HG03064 (cell line): ENCODE results near the gene TAF11L8.
"Not testable (repeated sequence)": the region's sequence is repeated elsewhere in the genome, so short reads cannot be mapped to it uniquely, and the experiment has no call there.

Experiments used
- ATAC-seq: cut with Tn5 transposase; IDR thresholded peaks from one replicate; pipeline ENCODE4 v1.9.1; 2021; ENCODE audit warnings: low read depth; ENCODE audit not compliant: unreplicated experiment

TAF11L8 gene

GRCh38 chr5:17590860-17591259, at the start of gene TAF11L8:
TAF11L8 (minus strand) TSS chr5:17590960.
- not testable (repeated sequence) for ATAC-seq

GRCh38 chr5:17634160-17634559, 43.4 kb upstream of the TAF11L8 start, which contains the start of gene TAF11L14:
TAF11L14 (plus strand) TSS chr5:17634460.
- no peak for ATAC-seq

- ATAC-seq = not testable (repeated sequence)
Observed at GRCh38 chr5:17631788-17632187, 41.0 kb upstream of the TAF11L8 start, which contains the start of gene TAF11L13. TAF11L13 (plus strand) TSS chr5:17632088.

- ATAC-seq = no peak
Observed at GRCh38 chr5:17625686-17626085, 34.9 kb upstream of the TAF11L8 start.

- ATAC-seq = no peak
Observed at GRCh38 chr5:17620627-17621026, 29.9 kb upstream of the TAF11L8 start.

GRCh38 chr5:17619354-17619753, 28.6 kb upstream of the TAF11L8 start:
- ATAC-seq = no peak

GRCh38 chr5:17614872-17615605, 24.3 kb upstream of the TAF11L8 start:
- no peak for ATAC-seq

- ATAC-seq = not testable (repeated sequence)
Observed at GRCh38 chr5:17610092-17610491, 19.3 kb upstream of the TAF11L8 start, which contains the start of gene TAF11L12. TAF11L12 (plus strand) TSS chr5:17610392.

- not testable (repeated sequence) for ATAC-seq
Observed at GRCh38 chr5:17607461-17607860, 16.7 kb upstream of the TAF11L8 start.

- ATAC-seq = no peak
Observed at GRCh38 chr5:17604951-17605350, 14.2 kb upstream of the TAF11L8 start.

GRCh38 chr5:17603880-17604279, 13.1 kb upstream of the TAF11L8 start, which contains the start of gene TAF11L11:
TAF11L11 (plus strand) TSS chr5:17604183.
- not testable (repeated sequence) for ATAC-seq

- ATAC-seq = not testable (repeated sequence)
Observed at GRCh38 chr5:17597728-17598127, 7.0 kb upstream of the TAF11L8 start, which contains the start of gene TAF11L10. TAF11L10 (minus strand) TSS chr5:17597828.

GRCh38 chr5:17594255-17594654, 3.5 kb upstream of the TAF11L8 start, which contains the start of gene TAF11L9:
TAF11L9 (minus strand) TSS chr5:17594394.
- not testable (repeated sequence) for ATAC-seq

GRCh38 chr5:17585658-17586057, 5.1 kb downstream of the TAF11L8 start, which contains the start of gene TAF11L7:
TAF11L7 (minus strand) TSS chr5:17585758.
- not testable (repeated sequence) for ATAC-seq
